Nephron progenitor cell (in vitro differentiated cells): ENCODE data around the gene CRYZ.

Experiments used
- DNase-seq: peaks from one replicate; pipeline ENCODE4 v3.0.0; 2021
- H3K27ac Mint-ChIP-seq: 2 replicates; pipeline ENCODE4 v1.8.0; 2021; ENCODE audit warnings: mild to moderate bottlenecking, moderate library complexity, mixed read lengths
- H3K27me3 Mint-ChIP-seq: 2 replicates; pipeline ENCODE4 v1.8.0; 2021; ENCODE audit warnings: mild to moderate bottlenecking, low read depth, mixed read lengths; ENCODE audit not compliant: poor library complexity
- H3K36me3 Mint-ChIP-seq: 2 replicates; pipeline ENCODE4 v1.8.0; 2021; ENCODE audit warnings: low read depth, mixed read lengths
- H3K4me1 Mint-ChIP-seq: 2 replicates; pipeline ENCODE4 v1.8.0; 2021; ENCODE audit warnings: mixed read lengths
- H3K4me3 Mint-ChIP-seq: 2 replicates; pipeline ENCODE4 v1.8.0; 2021; ENCODE audit warnings: mild to moderate bottlenecking, moderate library complexity, mixed read lengths
- H3K9me3 Mint-ChIP-seq: 2 replicates; pipeline ENCODE4 v1.8.0; 2021; ENCODE audit warnings: mild to moderate bottlenecking, moderate library complexity, mixed read lengths
- CTCF ChIP-seq: fragments of 200-600 bp; sonication (generic); IDR thresholded peaks from 2 replicates; pipeline ENCODE4 v1.5.0; 2021; ENCODE audit warnings: antibody characterized with exemption

The CRYZ gene

GRCh38 chr1:74713849-74714248 is 19.0 kb downstream of the CRYZ start:
- H3K4me1 Mint-ChIP-seq = peaks cover 11% of the 10 kb centered on the region
- H3K27ac Mint-ChIP-seq = no peak overlapping the region
- no peak overlapping the region for H3K4me3 Mint-ChIP-seq
- TF ChIP-seq CTCF = no peak
- no peaks in the 10 kb centered on the region for H3K9me3 Mint-ChIP-seq
- no peaks in the 10 kb centered on the region for H3K27me3 Mint-ChIP-seq
- DNase-seq = no peak
- H3K36me3 Mint-ChIP-seq = peaks cover 26% of the 10 kb centered on the region

- Mint-ChIP-seq H3K4me1 (peaks cover 11% of the 10 kb centered on the region), H3K4me3 (no peak overlapping the region), H3K36me3 (peaks cover 31% of the 10 kb centered on the region), H3K9me3 (no peaks in the 10 kb centered on the region), H3K27ac (peak overlapping the region; percentile 7), H3K27me3 (no peaks in the 10 kb centered on the region)
- TF ChIP-seq CTCF = no peak
- DNase-seq = no peak
Observed at GRCh38 chr1:74712881-74713280, 20.0 kb downstream of the CRYZ start.

- no peak for DNase-seq
- Mint-ChIP-seq H3K4me1 (no peaks in the 10 kb centered on the region), H3K9me3 (no peaks in the 10 kb centered on the region), H3K27ac (no peak overlapping the region), H3K27me3 (no peaks in the 10 kb centered on the region), H3K36me3 (peaks cover 29% of the 10 kb centered on the region), H3K4me3 (no peak overlapping the region)
- TF ChIP-seq CTCF = no peak
Observed at GRCh38 chr1:74703386-74704182, 29.3 kb downstream of the CRYZ start.

GRCh38 chr1:74699331-74699730 is 33.5 kb downstream of the CRYZ start:
- no peak for TF ChIP-seq CTCF
- H3K27ac Mint-ChIP-seq = no peak overlapping the region
- DNase-seq = no peak
- no peaks in the 10 kb centered on the region for H3K9me3 Mint-ChIP-seq
- H3K4me3 Mint-ChIP-seq = no peak overlapping the region
- peaks cover 19% of the 10 kb centered on the region for H3K36me3 Mint-ChIP-seq
- no peaks in the 10 kb centered on the region for H3K4me1 Mint-ChIP-seq
- H3K27me3 Mint-ChIP-seq = no peaks in the 10 kb centered on the region

- H3K9me3 Mint-ChIP-seq = no peaks in the 10 kb centered on the region
- H3K4me1 Mint-ChIP-seq = no peaks in the 10 kb centered on the region
- H3K27me3 Mint-ChIP-seq = no peaks in the 10 kb centered on the region
- H3K36me3 Mint-ChIP-seq = peaks cover 4% of the 10 kb centered on the region
- H3K4me3 Mint-ChIP-seq = no peak overlapping the region
- H3K27ac Mint-ChIP-seq = peak overlapping the region; percentile 3
- DNase-seq = no peak
- TF ChIP-seq CTCF = no peak
Observed at GRCh38 chr1:74697832-74698231, 35.0 kb downstream of the CRYZ start.

- Mint-ChIP-seq H3K36me3 (no peaks in the 10 kb centered on the region), H3K9me3 (no peaks in the 10 kb centered on the region), H3K4me3 (no peak overlapping the region), H3K4me1 (peaks cover 19% of the 10 kb centered on the region), H3K27ac (no peak overlapping the region), H3K27me3 (no peaks in the 10 kb centered on the region)
- DNase-seq = no peak
- TF ChIP-seq CTCF = no peak
Observed at GRCh38 chr1:74693473-74693872, 39.4 kb downstream of the CRYZ start.
